ENCODE results near the gene CKB.
A peak's percentile ranks its signal among the peaks of the same experiment; 100 is the strongest.
"Not testable (repeated sequence)": the region's sequence is repeated elsewhere in the genome, so short reads cannot be mapped to it uniquely, and the experiment has no call there.

The CKB gene

DNA sequence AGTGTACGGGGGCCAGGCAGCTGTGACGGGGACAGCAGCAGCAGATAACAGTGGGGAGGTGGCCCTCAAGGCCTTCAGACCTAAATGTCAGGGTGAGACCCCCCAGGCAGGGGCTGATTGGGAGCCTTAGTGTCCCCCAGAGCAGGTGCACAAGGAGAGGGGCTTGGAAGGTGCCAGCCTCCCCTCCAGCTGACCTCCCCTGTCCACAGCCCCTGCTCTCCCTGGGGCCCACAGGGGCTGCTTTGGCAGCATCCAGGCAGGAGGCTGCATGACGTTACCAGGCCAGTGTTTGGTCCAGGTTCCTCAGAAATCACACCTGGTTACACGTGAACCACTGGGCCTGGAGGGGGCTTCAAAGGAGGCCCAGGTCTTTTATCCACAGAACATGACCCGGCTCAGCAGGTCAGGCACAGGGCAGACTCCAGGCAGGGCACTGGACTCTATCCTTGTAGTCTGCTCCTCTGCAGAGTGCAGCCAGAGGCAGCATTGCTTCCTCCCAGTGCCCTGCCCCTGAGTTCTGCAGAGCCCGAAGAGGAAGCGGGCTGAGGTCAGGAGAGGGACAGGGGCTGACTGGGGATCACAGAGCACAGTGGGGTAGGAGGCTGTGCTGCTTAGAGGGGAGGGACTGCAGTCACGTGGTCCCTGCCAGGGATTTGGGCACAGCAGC lies 3.8 kb upstream of the CKB start:
- DNase-seq (ENCODE audit: low spot score), result no peak

- not testable (repeated sequence) for DNase-seq (ENCODE audit: low spot score)
Observed at GRCh38 chr14:103525430-103526246, 3.0 kb upstream of the CKB start.

GRCh38 chr14:103524002-103524935 lies 1.6 kb upstream of the CKB start:
- no peak for DNase-seq (ENCODE audit: low spot score)

DNA sequence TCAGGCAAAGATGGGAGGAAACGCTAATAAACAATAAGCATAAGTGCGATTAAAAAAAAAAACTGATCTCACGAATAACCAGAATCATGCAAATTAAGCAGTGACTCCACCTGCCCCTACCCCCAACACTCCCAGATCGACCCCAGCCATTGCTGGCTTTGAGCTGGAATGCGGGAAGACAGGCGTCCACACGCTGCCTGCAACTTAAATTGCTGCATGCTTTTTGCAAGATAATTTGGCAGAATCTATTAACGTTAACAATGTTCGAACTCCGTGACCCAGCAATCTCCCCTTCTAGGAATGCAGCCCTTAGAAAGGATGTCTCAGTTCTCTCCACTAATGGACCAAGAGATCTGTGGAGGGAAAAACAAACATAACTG lies 935 bp upstream of the CKB start:
- no peak for DNase-seq (ENCODE audit: low spot score)

DNA sequence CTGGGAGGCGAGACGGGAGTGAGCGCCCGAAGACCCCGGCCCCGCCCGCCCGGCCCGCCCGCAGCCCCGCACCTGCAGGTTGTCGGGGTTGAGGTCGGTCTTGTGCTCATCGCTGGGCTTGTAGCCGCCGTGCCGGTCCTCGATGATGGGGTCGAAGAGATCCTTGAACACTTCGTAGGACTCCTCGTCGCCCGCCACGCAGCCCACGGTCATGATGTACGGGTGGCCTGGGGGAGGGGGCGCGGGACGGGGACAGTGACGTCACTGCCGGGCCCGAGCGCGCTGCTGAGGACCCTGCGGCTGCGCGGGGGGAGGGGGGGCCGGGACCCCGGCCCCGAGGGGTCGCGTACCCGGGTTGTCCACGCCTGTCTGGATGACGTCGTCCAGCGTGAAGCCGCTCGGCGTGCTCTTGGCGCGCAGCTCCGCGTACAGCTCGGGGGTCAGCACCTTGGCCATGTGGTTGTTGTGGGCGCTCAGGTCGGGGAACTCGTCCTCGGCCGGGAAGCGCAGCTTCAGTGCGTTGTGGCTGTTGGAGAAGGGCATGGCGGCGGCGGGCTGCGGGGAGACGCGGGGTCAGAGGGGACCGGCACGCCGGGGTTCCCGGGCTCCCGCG lies 573 bp downstream of the CKB start:
- DNase-seq (ENCODE audit: low spot score), result no peak

DNA sequence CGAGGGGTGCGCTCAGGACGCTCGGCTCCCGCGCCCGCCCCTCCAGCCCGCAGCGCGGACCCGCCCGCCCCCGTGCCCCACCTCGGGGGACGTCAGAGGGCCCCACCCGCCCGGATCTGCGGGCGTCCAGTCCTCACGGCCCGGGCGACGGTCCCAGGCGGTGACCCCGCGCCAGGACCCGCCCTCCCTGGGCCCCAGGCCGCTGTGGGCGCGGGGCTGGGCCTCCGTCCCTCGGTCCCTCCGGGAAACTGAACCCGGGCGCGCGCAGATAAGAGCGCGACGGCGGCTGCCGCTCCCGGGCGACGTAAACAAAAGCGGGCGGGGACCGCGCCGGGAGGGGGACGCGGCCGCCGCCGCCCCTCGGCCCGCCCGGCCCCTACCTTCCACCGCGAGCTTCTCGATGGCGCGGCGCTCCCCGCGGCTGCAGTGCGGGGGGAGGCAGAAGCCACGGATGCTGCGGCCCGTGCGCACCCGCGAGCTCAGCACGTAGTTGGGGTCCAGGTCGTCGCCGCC lies 1.1 kb downstream of the CKB start:
- DNase-seq (ENCODE audit: low spot score), result no peak

GRCh38 chr14:103520657-103521437 lies 1.8 kb downstream of the CKB start:
- DNase-seq (ENCODE audit: low spot score), result peak; percentile 85

- no peak for DNase-seq (ENCODE audit: low spot score)
Observed at GRCh38 chr14:103520269-103520656, 2.4 kb downstream of the CKB start.

GRCh38 chr14:103519837-103520212 lies 2.8 kb downstream of the CKB start:
- peak; percentile 57 for DNase-seq (ENCODE audit: low spot score)

- DNase-seq (ENCODE audit: low spot score), result peak; percentile 59
Observed at GRCh38 chr14:103519043-103519836, 3.4 kb downstream of the CKB start.

DNA sequence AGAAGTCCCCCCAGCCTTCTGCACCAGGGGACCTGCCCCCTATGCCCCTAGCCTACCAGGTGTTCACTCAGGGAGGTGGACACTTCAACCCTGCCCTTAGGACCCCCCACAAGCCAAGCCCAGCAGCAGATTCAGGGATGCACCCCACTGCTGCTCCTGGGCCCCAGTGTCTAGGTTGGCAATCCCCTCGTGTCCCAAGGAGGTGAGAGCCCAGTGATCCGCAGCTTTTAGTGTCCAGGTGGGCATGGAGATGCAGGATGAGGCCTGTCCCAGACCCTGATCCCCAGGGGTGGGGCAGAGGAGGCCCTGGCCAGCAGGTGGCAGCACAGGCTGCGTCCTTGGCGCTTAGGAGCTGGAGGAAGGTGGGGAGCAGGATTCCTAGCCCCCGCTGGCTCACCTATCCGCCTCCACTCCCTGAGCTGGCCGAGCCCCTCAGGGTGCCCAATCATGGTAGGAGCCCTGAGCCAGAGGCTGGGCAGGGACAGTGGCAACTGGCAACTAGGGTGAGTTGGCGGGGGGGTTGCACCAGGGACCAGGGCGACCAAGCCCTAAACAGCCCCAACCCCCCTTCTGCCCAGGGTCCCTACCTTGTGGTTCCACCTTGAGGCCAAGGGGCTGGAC lies 4.1 kb downstream of the CKB start:
- DNase-seq (ENCODE audit: low spot score), result peak; percentile 91

- DNase-seq (ENCODE audit: low spot score), result no peak
Observed at GRCh38 chr14:103517721-103518421, 4.8 kb downstream of the CKB start.

GRCh38 chr14:103517174-103517566 lies 5.5 kb downstream of the CKB start:
- DNase-seq (ENCODE audit: low spot score), result no peak

GRCh38 chr14:103516426-103517173 lies 6.0 kb downstream of the CKB start:
- no peak for DNase-seq (ENCODE audit: low spot score)

DNA sequence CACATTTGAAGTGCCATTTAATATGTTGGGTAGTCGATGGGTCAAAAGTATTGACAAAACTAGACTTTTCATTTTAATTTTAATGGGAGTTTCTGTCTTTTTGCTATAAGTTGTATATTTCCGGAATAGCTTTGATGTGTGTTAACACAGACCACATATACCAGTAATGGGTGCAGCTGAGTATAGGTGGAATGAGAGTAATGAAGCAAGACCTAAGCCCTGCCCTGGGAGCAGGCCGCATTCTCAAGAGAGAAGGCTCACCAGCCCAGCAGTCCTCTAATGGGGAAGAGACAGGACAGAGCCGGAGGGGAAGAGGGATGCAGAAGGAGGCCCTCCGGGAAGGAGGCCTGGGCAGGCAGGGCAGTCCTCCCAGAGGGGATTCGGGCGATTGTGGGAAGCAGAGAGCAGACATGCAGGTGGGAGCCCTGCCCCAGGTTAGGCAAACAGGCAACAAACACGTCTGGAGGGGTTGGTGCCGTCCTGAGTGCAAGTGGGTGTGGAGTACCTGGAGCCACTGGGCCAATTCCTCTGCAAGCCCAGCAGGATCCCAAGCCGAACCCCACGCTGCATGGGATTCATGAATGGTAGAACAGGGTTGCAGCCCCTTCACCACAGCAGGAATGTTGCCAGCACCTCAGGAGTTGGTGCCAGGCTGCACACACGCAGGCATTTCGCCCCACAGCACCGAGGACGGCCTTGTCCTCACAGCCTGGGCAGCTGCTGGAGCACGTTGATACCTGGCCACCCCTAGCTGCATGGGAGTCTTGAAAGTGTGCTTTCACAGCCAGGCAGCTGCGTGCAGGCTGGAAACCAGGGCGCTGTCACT lies 7.8 kb downstream of the CKB start:
- DNase-seq (ENCODE audit: low spot score), result no peak

DNA sequence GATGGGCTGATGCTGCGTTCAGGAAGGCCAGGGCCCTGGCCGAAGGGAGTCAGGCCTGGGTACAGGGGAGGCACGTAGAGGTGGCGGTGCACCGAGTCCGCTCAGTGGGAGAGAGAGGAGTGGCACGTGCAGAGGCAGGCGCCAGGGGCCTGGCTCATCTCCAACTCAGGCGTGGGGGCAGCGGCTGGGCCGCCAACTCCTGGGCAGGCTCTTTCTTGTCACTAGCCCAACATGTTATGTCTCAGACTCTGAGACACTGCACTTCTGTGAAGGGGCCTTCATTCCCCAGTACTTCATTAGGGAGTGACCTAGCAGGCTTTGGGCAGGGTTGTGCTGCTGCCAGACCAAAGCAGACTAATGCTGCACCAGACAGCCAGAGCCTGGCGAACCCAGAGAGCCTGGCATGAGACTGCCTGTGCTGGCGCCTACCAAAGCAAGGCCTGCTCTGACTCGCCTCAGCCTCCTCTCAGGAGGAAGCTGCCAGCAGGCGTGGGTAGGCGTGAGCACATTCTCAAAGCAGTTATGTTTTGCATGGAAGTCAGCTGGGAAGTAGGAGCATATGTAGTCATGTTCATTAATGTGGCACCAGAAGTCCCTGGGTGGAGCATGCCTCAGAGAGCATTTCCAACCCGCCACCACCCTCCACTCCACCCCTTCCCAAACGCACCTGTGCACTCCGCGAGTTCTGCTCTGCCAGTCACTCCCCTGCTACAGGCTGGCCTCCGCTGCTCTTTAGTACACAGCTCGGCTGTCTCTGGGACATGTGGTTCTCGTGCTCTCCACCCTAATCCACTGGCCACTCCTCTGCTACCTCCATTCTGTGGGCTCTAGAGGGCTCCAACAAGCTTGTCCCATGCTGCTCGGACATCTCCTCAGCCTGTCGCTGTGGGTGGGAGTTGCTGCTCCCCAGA lies 9.7 kb downstream of the CKB start:
- peak; percentile 40 for DNase-seq (ENCODE audit: low spot score)

Measured in hepatic stellate cell (primary cell).